ENCODE measurements around the gene ACTN3.

DNA sequence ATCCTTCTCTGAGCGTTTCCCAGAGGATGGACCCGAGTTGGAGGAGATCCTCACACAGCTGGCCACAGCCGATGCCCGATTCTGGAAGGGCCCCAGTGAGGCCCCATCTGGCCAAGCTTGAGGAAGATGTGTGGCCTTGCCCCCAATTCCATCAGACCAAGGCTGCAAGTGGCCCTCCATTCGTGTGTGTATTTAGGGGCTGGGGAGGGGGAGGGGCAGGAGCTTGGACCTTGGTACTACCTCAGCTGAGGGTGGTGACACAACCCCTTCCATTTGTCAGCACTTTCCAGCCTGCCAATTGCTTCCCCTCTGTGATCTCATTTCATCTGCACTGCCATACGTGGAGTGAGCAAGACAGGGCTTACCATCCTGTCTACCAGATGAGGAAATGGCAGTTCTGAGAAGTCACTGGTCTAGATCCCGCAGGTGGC, 37.6 kb upstream of the ACTN3 start:
- TF ChIP-seq POLR2A (IDR thresholded peaks at IDR 0.05; ENCODE audit: low read depth, low read length) (no peak), POLR2AphosphoS5 (IDR thresholded peaks at IDR 0.05; ENCODE audit: low read depth, low read length) (no peak), TAF1 (IDR thresholded peaks at IDR 0.05; ENCODE audit: borderline replicate concordance, low read depth, low read length) (no peak)

All from GM12892 (cell line).